GM21526 (cell line): ENCODE results near the gene SAT2.
"Not testable (repeated sequence)": the region's sequence is repeated elsewhere in the genome, so short reads cannot be mapped to it uniquely, and the experiment has no call there.

Source experiments
- ATAC-seq: cut with Tn5 transposase; IDR thresholded peaks from one replicate; pipeline ENCODE4 v1.9.1; 2021; ENCODE audit warnings: moderate library complexity; ENCODE audit not compliant: unreplicated experiment, low FRiP score

The SAT2 gene

DNA sequence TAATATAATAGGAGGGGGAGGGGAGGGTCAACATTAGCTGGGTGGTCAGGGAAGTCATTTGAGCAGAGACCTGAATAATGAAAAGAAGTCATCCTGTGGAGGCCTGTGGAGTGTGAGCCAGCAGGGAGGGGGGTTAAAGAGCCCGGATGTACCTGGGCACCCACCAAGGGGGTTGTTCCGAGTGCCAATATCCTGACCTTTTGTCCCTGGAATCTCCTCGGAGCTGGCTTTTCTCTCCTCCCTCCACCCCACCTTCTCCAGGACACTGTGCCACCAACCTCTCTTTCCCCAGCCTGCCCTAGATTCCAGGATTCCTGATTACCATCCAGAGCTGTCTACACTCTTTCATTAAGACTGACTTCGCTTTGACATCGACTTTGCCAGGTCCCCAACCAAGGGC is 8.5 kb upstream of the SAT2 start:
- no peak for ATAC-seq

DNA sequence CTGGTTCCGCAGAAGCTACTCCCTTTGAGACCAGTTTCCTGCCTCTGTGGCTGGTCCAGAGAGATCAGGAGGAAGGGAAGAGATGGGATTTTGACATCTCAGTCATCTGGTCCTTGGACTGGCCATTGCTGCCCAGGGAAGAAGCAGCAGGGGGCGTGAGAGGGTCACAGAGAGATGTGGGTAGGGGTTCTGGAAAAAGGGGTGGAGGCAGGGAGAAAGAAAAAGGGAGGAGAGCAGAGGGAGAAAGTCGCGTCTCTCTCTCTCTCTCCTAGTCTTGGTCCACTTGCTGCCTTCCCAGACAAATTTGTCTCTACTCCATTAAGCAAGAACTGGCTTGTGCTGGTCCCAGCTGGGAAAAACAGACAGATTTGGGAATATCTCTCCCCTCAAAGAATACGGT is 6.8 kb upstream of the SAT2 start:
- no peak for ATAC-seq

DNA sequence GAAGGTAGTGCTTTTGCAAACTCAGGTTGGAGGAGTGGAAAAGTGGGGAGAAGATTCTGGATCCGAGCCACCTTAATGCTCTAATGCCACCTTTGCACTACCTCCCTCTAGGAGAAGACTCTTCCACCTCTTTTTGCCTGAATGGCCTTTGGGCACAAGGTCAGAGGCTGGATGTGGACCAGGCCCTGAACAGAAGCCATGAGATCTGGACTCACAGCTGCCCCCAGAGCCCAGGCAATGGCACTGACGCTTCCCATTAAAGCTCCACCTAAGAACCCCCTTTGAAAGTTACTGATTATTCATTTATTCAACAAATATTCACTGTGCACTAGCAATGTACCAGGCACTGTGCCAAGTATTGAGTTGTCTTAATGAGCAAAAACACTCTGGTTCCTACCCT is 5.5 kb upstream of the SAT2 start:
- no peak for ATAC-seq

DNA sequence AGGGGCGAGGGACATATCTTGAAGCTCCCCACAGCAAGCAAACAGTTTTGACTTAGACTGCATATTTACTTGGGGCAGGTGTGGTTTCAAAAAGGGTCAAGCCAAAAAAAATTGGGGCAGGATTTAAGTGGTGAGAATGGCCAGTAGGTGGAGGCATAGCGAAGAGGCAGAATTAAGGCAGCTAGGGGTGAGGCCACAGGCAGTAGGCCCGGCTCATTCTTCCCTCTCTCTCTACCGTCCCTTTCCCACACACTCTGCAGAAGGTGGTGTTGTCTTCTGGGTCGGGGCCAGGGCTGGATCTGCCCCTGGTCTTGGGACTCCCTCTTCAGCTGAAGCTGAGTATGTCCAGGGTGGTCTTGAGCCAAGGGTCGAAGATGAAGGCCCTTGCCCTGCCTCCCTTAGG is 4.9 kb upstream of the SAT2 start:
- ATAC-seq: no peak

DNA sequence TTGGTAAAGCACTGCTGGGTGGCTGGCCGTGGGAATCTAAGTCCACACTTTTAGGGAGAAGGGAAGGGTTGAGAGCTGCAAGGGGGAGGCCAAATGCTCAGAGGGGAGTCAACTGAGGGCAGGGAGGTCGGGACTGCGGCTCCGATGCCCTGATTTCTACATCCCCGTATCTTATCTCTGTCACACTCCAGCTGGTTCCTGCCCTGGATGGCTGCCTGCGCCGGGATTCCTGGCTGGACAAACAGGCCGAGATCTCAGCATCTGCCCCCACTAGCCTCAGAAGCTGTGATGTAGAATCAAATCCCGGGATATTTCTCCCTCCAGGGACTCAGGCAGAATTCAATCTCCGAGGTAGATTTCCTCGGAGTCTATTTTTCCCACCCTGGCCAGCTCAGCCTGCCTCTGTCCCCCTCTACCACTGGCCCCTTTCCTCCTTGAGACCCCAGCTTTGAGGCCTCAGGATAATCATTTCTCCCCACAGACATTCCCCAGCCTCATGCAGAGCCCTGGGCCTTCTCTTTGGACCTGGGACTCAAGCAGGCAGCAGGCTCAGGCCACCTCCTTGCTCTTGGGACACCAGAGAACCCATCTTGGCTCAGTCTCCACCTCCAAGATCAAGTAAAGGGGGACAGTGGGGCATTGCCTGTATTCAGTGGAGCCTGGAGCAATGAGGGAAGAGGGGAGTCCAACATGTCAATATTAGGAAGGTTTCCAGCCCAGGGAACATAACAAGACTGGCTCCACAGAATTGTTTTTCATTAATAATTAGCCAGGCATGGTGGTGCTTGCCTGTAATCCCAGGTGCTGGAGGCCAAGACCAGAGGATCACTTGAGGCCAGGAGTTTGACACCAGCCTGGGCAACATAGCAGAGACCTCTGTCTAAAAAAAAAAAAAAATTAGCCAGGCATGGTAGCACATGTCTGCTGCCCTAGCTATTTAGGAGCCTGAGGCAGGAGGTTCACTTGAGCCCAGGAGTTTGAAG is 4.1 kb upstream of the SAT2 start:
- no peak for ATAC-seq

DNA sequence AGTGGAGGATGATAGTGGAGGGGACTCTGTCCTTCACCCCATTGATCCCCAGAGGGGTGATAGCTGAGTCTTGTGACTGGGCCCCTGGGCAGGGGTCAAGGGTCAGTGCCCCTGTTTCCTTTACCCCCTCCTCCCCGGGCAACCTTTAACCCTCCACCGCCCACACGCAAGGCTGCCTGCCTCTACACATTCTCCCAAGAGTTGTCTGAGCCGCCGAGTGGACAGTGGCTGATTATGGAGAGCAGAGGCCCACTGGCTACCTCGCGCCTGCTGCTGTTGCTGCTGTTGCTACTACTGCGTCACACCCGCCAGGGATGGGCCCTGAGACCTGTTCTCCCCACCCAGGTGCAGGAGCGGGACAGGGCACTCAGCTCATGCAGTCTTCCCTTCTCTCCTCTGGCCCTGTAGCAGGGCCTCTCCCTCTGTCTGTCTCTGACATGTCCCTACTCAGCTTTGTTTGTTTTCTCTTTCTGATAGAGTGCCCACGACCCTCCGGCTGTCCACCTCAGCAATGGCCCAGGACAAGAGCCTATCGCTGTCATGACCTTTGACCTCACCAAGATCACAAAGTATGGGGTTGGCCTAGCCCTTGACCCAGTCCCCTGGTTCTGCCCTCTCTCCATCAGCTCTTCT is 2.4 kb upstream of the SAT2 start, which contains the start of gene SHBG:
Gene SHBG (plus strand): TSS at position 197 of the 633 bp plus-strand sequence. CDS start 38 bp downstream, at position 235.
- ATAC-seq: no peak

DNA sequence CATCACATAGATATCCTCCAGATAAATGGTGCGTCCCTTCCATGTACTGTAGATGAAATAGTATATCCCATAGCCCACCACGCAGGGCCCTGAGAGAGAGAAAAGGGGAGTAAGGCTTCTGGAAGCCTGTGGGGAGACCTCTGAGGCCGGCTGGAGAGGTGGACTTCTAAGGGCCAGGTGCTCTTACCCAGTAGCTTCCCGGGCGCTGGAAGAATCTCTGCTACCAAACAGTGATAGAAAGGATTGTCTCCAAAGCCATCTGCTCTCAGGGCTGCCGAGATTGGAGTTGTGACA is 718 bp downstream of the SAT2 start:
- ATAC-seq: no peak

DNA sequence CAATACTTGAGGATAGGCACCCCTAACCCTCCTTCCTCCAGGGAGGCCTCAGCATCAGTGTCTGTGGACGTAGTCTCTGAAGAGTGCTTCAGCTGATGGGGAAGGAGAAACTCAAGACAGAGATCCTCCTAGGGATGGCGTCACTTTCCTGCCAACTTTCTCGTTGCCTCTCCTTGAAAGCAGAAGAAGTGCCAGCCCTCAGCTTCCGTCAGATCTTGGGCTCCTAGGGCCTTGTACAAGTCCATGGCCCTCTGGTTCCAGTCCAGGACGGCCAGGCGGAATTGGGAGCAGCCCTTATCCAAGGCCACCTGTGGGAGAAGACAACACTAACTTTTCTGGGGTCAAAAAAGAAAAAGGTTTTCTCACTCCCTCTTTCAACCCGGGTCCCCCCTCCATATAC is 1.3 kb downstream of the SAT2 start:
- no peak for ATAC-seq

DNA sequence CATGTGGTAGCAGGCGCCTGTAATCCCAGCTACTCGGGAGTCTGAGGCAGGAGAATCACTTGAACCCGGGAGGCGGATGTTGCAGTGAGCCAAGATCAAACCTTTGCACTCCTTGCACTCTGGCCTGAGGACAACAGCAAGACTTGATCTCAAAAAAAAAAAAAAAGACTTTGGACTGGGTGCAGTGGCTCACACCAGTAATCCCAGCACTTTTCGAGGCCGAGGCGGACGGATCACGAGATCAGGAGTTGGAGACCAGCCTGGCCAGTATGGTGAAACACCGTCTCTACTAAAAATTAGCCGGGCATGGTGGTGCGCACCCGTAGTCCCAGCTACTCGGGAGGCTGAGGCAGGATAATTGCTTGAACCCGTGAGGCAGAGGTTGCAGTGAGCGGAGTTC is 1.9 kb downstream of the SAT2 start:
- ATAC-seq: not testable (repeated sequence)

DNA sequence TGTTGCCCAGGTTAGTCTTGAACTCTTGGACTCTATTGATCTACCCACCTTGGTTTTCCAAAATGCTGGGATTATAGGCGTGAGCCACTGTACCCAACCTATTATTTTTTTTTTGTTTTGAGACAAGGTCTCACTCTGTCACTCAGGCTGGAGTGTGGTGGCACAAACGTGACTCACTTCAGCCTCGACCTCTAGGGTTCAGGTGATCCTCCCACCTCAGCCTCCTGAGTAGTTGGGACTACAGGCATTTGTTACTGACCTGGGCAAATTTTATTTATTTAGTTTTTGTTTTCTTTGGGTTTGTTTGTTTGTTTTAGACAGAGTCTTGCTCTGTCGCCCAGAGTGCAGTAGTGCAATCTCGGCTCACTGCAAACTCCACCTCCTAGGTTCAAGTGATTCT is 4.0 kb downstream of the SAT2 start:
- no peak for ATAC-seq

DNA sequence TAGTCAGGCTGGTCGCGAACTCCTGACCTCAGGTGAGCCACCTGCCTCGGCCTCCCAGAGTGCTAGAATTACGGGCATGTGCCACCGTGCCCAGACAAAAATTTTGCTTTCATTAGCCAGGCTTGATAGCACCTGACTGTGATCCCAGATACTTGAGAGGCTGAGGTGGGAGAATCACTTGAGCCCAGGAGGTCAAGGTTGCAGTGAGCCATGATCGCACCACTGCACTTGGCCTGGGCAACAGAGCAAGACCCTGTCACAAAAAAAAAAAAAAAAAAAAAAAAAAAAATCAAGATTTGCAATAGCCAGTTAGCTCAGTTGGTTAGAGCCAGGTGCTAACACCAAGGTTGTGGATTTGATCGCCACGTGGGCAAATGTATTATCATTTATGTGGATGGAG is 6.8 kb downstream of the SAT2 start:
- no peak for ATAC-seq

DNA sequence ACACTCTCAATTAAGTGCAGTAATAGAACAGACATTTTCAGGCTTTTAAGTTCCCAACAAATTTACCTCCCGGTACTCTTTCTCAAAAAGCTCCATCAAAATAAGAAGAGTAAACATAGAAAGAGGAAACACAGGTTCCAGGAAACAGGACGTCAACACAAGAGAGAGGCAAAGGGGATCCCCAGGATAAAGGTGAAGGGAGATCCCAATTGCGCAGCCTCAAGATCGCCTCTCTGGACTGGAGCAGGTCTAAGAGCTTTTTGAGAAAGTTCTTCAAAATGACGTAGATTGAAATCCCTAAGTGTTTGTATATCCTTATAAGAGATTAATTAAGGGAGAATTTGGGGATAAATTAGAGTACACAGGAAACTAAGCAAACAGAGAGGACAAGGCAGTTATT is 9.0 kb downstream of the SAT2 start:
- no peak for ATAC-seq

DNA sequence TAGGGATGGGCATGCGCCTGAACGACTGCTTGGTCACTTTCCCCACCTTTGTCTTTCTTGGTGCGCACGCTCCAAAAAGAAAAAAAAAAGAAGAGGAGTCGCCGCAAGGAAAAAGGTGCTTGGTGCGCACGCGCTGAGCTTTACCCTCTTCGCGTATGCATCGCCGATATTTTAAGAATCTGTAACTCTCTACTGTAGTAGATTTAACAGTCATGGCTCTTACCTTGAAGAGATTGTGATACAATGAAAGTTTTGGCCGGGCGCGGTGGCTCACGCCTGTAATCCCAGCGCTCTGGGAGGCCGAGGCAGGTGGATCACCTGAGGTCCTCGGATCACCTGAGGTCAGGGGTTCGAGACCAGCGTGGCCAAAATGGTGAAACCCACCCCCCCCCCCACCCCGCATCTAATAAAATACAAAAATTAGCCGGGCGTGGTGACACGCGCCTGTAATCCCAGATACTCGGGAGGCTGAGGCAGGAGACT is 12.3 kb downstream of the SAT2 start:
- no peak for ATAC-seq

DNA sequence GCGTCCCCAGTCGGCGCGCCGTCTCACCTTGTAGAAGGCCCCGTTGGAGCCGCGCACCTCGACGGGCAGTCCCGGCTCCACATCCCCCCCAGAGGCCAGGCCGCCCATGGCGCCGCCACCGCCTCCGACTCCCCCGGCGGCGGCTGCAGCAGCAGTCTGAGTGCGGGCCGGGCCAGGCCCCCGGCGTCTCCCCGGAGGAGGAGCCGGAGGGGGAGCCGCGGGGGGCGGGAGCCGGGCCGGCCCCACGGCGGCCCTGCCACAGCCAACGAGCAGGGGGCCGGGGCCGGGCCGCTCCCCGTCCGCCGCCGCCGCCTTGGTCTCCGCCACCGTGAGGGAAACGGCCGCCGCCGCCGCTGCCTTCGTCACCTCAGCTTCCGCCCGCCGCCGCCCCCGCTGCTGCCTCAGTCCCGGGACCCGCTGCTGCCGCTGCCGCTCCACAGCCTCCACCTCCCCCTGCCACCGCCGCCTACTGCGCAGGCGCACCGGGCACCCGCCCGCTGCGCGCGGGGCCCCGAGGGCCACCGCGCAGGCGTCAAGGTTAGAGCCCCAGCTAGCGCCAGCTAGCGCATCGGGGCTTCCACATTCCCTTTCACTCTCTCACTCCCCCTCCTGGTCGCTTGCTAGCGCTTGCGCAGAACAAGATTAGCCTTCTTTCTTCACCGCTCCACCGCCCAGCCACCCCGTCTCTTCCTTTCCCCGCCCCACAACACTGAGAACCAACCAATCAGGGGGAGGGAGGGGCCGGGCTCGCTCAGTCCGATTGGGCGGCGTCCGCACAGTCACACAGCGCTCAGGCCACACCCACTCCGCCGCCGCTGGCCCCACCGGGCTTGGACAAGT is 13.0 kb downstream of the SAT2 start, which contains the start of gene FXR2:
Gene FXR2 (minus strand): TSS at position 473 of the 840 bp plus-strand sequence. CDS start 365 bp downstream, at position 108.
- peak; percentile 78 for ATAC-seq

DNA sequence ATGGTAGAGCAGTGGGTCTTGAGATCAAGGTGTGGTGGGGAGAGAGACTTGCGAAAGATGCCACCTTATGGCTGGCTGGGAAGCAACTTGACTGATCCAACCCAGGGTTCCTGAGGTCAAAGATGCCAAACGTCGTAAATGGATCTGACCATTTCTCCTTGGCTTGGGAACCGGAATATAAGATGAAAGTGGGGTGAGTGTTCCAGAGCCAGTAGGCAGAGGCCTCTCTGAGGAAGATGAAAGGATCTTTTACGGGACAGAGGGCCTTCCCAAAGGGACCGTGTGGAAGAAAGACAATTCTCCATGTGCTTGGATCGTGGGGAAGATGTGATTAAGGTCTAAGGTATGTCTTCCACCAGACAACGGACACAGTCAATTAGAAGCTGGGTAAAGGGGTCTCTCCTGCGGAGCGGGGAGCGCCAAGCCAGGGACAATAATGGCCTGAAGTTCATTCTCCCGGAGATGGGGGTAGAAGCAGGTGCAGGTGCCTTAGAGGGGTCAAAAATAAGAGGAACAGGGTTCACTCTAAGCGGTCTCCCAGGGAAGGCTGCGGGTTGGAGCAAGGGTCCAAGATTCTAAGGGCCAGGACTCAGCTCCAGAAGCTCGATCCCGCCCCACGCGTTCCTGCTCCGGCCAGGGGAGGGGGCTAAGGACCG is 13.7 kb downstream of the SAT2 start:
- ATAC-seq: no peak

DNA sequence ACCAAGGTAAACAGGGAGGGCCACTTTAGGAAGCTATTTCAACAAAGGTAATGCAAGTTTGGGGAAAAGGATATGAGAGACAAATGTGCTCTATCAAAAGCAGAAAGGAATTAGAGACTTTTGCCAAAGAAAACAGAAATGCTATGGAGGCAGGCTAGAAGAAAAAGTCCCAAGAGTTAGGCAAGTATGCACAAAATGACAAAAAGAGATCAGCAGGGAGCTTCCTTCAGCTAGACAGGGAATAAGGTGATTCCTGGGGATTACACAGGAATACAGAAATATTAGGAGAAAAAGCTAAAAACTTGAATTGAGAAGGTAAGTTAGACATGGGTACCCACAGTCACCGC is 15.4 kb downstream of the SAT2 start:
- no peak for ATAC-seq

DNA sequence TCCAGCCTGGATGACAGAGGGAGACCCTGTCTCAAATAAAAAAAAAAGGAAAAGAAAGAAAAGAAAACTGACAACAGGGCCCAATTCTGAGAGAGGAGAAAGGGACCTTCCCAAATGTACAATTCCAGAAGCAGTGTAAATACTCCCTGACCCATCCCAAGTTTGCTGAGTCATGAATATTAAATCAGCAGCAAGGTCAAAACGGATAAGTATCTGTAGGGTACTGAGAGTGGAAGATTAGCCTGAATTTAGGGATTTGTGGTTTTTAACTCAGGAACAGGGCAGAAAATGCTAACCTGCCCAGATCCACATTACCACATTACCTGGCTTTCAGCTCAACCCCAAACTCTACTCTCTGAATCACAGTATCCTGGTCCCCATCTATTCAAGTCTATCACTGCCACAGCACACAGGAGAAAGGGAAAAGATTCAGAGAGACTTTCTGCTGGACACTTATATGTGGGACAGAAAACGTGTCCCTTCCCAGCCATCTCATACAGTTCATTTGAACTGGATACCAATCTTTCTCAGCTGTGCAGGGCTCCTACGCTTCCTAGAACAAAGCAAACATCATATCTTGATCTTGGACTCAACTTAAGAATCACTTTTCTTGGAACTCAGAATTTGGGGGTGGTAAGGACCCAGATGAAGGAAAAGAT is 15.9 kb downstream of the SAT2 start:
- ATAC-seq: no peak

DNA sequence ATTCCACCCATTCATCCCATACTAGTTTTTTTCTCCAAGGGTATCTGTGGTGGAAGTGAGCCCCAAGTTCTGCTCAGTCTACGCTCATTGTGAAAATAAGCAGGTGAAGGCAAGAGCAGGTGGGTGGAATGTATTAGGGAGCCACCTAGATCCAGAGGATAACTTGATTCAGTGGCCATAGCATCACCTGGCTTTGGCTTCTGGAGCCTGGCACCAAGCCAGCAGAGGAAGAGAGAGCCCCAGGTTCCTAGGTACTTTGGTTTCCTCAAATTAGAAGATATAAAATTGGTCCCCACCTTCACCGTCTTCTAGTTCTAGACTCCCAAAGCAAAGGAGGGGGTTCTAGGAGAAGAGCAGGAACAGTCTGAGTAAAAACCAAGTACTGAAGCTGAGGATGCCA is 17.0 kb downstream of the SAT2 start:
- no peak for ATAC-seq

DNA sequence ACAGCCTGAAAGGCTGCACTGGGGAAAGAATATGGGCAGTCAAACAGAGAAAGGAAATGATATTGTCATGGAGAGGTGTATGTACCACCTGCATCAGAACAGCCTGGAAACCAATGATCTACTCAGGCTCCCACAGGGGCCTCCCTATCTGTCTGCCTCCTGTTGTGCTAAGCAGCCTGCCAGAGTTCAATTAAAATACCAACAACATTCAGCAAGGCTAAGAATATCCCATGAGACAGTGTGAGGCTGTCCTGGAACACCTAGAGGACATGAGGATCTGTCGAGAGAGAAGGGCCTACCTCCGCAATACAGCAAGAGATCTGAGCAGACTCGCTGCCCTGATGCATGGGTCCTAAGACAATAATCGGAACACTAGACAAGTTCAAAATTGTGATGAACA is 21.3 kb downstream of the SAT2 start:
- ATAC-seq: no peak

DNA sequence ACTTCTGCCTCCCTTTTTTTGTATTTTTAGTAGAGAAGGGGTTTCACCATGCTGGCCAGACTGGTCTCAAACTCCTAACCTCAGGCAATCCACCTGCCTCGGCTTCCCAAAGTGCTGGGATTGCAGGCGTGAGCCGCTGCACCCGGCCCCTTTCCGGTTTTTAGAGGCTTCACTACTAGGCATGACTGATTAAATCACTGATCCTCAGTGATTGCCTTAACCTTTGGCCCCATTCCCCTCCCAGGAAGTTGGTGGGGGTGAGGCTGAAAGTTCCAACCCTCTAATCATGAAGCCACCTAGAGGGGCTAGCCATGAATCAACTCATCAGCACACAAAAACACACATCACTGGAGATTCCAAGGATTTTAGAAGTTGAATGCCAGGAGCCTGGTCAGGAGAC is 30.1 kb downstream of the SAT2 start:
- not testable (repeated sequence) for ATAC-seq
